ENCODE results near the gene ERBB3. TPM values are rescaled to one million over a fixed set of nuclear protein-coding genes. Genes with fewer than 3 reads are reported as not detected.

Gene ERBB3
- total RNA-seq, 2 donors from 2014 or later, result 77.3 to 117 TPM

DNA sequence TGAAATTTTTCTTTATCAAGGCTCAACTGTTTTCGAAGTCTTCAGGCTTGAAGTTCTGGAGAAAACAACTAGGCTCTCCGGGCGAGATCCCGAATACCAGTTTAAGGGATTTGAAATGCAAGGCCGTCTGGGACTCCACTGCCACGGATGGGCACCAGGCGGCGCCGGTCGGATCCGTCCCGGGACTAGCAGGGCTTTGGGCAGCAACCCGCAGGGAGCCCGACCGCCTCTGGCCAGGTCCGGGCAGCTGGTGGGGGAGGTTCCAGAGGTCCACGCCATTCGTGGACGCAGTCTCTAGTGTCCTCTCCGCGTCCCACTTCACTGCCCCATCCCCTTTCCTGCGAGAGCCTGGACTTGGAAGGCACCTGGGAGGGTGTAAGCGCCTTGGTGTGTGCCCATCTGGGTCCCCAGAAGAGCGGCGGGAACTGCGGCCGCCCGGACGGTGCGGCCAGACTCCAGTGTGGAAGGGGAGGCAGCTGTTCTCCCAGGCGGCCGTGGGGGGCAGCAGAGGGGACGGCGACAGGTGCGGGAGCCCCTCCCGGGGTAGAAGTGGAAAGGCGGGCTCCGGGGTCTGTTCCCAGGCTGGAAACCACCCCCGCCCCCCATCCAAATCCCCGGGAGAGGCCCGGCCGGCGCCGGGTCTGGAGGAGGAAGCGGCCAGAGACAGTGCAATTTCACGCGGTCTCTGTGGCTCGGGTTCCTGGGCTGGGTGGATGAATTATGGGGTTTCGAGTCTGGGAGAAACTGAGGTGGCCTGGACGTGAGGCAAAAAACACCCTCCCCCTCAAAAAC, 838 bp upstream of the ERBB3 start:
- Histone ChIP-seq H3K36me3 (no peaks in the 10 kb centered on the region), H3K9me3 (no peaks in the 10 kb centered on the region), H3K27ac (peak overlapping the region; percentile 94 to 96), H3K4me1 (replicated peaks) (no peaks in the 10 kb centered on the region), H3K4me3 (peak overlapping the region; percentile 57 to 69), H3K27me3 (replicated peaks; ENCODE audit: insufficient read depth) (no peaks in the 10 kb centered on the region)
- TF ChIP-seq POLR2A (IDR thresholded peaks at IDR 0.05) (peak; percentile 37), POLR2AphosphoS5 (IDR thresholded peaks at IDR 0.05) (peak; percentile 70)
- TF ChIP-seq, protein P1, sequence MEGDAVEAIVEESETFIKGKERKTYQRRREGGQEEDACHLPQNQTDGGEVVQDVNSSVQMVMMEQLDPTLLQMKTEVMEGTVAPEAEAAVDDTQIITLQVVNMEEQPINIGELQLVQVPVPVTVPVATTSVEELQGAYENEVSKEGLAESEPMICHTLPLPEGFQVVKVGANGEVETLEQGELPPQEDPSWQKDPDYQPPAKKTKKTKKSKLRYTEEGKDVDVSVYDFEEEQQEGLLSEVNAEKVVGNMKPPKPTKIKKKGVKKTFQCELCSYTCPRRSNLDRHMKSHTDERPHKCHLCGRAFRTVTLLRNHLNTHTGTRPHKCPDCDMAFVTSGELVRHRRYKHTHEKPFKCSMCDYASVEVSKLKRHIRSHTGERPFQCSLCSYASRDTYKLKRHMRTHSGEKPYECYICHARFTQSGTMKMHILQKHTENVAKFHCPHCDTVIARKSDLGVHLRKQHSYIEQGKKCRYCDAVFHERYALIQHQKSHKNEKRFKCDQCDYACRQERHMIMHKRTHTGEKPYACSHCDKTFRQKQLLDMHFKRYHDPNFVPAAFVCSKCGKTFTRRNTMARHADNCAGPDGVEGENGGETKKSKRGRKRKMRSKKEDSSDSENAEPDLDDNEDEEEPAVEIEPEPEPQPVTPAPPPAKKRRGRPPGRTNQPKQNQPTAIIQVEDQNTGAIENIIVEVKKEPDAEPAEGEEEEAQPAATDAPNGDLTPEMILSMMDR (IDR thresholded peaks at IDR 0.05), result peak; percentile 66 to 93 (median 78)
- DNase-seq (ENCODE audit: low spot score), result peak; percentile 91
- intact Hi-C loops (cut with DNase I), result no loop called here
- 2% methylated on average over 50 of the region's 50 CpGs for WGBS

- no peaks in the 10 kb centered on the region for H3K9me3 ChIP-seq
- no peaks in the 10 kb centered on the region for H3K36me3 ChIP-seq
- H3K27me3 ChIP-seq (replicated peaks; ENCODE audit: insufficient read depth), result no peaks in the 10 kb centered on the region
- WGBS, result 32% methylated on average over 12 of the region's 20 CpGs
- DNase-seq (ENCODE audit: low spot score), result peak; percentile 42
- intact Hi-C loops (cut with DNase I), result no loop called here
- peak overlapping the region; percentile 94 to 96 for H3K27ac ChIP-seq
- no peaks in the 10 kb centered on the region for H3K4me1 ChIP-seq (replicated peaks)
- H3K4me3 ChIP-seq, result peak overlapping the region; percentile 57 to 69
- TF ChIP-seq POLR2AphosphoS5 (IDR thresholded peaks at IDR 0.05), result no peak
- TF ChIP-seq, protein P1 (IDR thresholded peaks at IDR 0.05), result peak in 1 of 4 experiments; percentile 6
- TF ChIP-seq POLR2A (IDR thresholded peaks at IDR 0.05), result peak; percentile 40
These were observed 682 bp downstream of the ERBB3 start for GRCh38 chr12:56080556-56081138.

DNA sequence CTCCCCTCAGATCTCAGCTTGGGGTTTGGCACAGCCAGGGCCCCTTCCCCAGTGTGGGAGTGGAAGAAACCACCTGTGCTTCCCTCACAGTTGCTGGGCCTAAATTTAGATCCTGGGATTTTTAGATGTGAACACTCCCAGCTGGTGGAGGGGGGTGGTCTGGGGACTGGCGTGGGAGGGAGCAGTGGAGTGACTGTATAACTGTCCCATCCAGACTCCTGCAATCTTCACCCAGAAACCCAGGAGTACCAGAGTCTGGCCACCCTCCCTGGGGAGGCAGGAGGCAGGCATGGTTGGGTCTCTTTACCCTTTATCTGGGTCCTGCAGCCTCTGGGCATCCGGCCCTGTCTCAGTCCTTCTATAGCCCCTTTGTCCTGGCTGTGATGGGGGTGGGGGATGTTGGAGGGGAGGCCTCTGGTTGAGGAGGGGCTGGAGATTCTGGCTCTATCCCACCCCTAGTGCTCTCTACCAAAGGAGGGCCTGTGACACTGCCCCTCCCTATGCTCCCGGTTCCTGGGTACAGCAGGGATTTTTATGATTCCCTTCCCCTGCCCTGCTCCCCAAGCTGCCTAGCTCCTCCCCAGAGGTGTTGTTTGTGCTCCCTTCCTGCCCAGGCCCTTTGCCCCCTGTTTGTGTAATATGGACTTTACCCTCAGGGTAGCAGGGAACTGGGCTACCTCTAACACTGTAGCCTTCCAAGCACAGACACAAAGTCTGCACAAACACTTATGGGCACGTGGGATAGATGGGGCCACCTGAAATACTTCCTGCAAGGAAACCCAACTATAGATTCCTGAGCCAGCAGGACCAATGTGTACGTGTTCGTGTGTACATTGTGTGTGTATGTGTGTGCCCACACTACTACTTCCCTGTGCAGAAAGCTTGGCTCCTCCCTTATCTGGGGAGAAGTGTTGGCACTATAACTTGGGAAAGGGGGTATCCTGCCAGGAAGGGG, 1.7 kb downstream of the ERBB3 start:
- peak overlapping the region; percentile 94 to 96 for H3K27ac ChIP-seq
- no peaks in the 10 kb centered on the region for H3K4me1 ChIP-seq (replicated peaks)

DNA sequence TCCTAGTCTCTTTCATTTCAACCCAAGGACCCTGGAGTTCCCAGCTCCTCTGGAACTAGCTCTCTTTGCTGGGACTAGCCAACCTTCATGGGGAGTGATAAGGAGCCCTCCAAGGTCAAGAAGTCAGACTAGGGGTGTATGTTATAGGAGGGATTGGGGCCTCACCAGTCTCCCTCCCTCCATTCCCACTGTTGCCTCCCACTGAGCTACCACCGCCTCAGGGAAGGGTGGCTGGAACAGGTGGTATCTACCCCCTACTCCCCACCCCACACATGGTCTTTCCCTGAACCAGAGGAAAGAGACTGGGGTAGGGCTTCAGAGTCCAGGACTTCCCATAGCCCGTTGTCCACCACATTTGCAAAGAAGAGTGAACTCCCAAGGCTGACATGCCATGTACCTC, 2.4 kb downstream of the ERBB3 start:
- no peak for DNase-seq (ENCODE audit: low spot score)
- H3K9me3 ChIP-seq, result no peaks in the 10 kb centered on the region
- H3K4me3 ChIP-seq, result peak overlapping the region in 1 of 2 donors; percentile 69
- no peaks in the 10 kb centered on the region for H3K4me1 ChIP-seq (replicated peaks)
- WGBS, result 84% methylated on average over 2 of the region's 2 CpGs
- H3K27ac ChIP-seq, result peak overlapping the region; percentile 94 to 96
- intact Hi-C loops (cut with DNase I), result no loop called here
- no peaks in the 10 kb centered on the region for H3K36me3 ChIP-seq
- no peaks in the 10 kb centered on the region for H3K27me3 ChIP-seq (replicated peaks; ENCODE audit: insufficient read depth)
- no peak for TF ChIP-seq POLR2AphosphoS5 (IDR thresholded peaks at IDR 0.05)
- no peak for TF ChIP-seq POLR2A (IDR thresholded peaks at IDR 0.05)
- TF ChIP-seq, protein P1 (IDR thresholded peaks at IDR 0.05), result no peak

More for the DNA sequence above, 1.7 kb downstream of the ERBB3 start:
- TF ChIP-seq POLR2AphosphoS5 (IDR thresholded peaks at IDR 0.05) (no peak), POLR2A (IDR thresholded peaks at IDR 0.05) (no peak)
- TF ChIP-seq, protein P1 (IDR thresholded peaks at IDR 0.05), result no peak
- no peaks in the 10 kb centered on the region for H3K9me3 ChIP-seq
- H3K27me3 ChIP-seq (replicated peaks; ENCODE audit: insufficient read depth), result no peaks in the 10 kb centered on the region
- no peak for DNase-seq (ENCODE audit: low spot score)
- no peaks in the 10 kb centered on the region for H3K36me3 ChIP-seq
- intact Hi-C loops (cut with DNase I), result no loop called here
- 41% methylated on average over 6 of the region's 6 CpGs for WGBS
- H3K4me3 ChIP-seq, result peak overlapping the region; percentile 57 to 69
